ENCODE data around the gene NOSTRIN.

GRCh38 chr2:168901003-168901402 lies 98.6 kb downstream of the NOSTRIN start, which contains the start of gene G6PC2:
- TF ChIP-seq ATF2 (tag by site-specific recombination; IDR thresholded peaks at IDR 0.05; ENCODE audit: low read depth), result no peak
- no peak for TF ChIP-seq TRIM28 (IDR thresholded peaks at IDR 0.05; ENCODE audit: borderline replicate concordance, low read length)
- TF ChIP-seq CTCF (tag by site-specific recombination; IDR thresholded peaks at IDR 0.05), result no peak
- TF ChIP-seq ZNF341 (tag by site-specific recombination; IDR thresholded peaks at IDR 0.05; ENCODE audit: low read depth), result no peak
- TF ChIP-seq KLF16 (tag by site-specific recombination; IDR thresholded peaks at IDR 0.05), result no peak
- TF ChIP-seq REST (tag by site-specific recombination; IDR thresholded peaks at IDR 0.05), result no peak
- no peak for TF ChIP-seq PATZ1 (tag by site-specific recombination; IDR thresholded peaks at IDR 0.05)
- no peak for TF ChIP-seq IKZF3 (tag by site-specific recombination; IDR thresholded peaks at IDR 0.05)
- TF ChIP-seq ZSCAN5A (tag by site-specific recombination; IDR thresholded peaks at IDR 0.05), result no peak
- TF ChIP-seq ZIC2 (tag by site-specific recombination; IDR thresholded peaks at IDR 0.05), result no peak
- TF ChIP-seq ZNF335 (tag by site-specific recombination; conservative IDR thresholded peaks at IDR 0.05), result no peak
- TF ChIP-seq ZNF184 (tag by site-specific recombination; IDR thresholded peaks at IDR 0.05), result no peak
- no peak for TF ChIP-seq ZNF23 (tag by site-specific recombination; IDR thresholded peaks at IDR 0.05; ENCODE audit: borderline replicate concordance)
- no peak for TF ChIP-seq ZNF768 (tag by site-specific recombination; IDR thresholded peaks at IDR 0.05)

Data from HEK293 (cell line).